ENCODE results near the gene ALX1.

- TF ChIP-seq CTCF (conservative IDR thresholded peaks at IDR 0.05; ENCODE audit: low read depth, low read length) (no peak), EZH2 (IDR thresholded peaks at IDR 0.05; ENCODE audit: low read length, unreplicated experiment) (no peak), EZH2phosphoT487 (IDR thresholded peaks at IDR 0.05; ENCODE audit: borderline replicate concordance, low read length) (no peak)
Observed at GRCh38 chr12:85310025-85310424, 30.0 kb downstream of the ALX1 start.
